HepG2 (cell line): ENCODE data around the gene FANCM. TPM values are rescaled to one million over a fixed set of nuclear protein-coding genes. Genes with fewer than 3 reads are reported as not detected.

Experiments used
- BORCS8-MEF2B ChIP-seq: sonication (generic); formaldehyde crosslinking; IDR thresholded peaks from 2 replicates; pipeline ENCODE4 v1.8.0; 2022; ENCODE audit warnings: mild to moderate bottlenecking, missing genetic modification reagents
- EHMT2 ChIP-seq: fragments of 200-600 bp; sonication (generic); IDR thresholded peaks from 2 replicates; pipeline ENCODE4 v1.7.0; 2017; ENCODE audit warnings: antibody characterized with exemption, low read depth, low read length, borderline replicate concordance
- FOXM1 ChIP-seq: sonication (generic); formaldehyde crosslinking; IDR thresholded peaks from 2 replicates; pipeline ENCODE4 v1.5.0; 2020; ENCODE audit warnings: missing genetic modification reagents
- IRX3 ChIP-seq: sonication (generic); formaldehyde crosslinking; IDR thresholded peaks from 2 replicates; pipeline ENCODE4 v1.8.1; 2023; ENCODE audit warnings: mild to moderate bottlenecking, low read depth, missing genetic modification reagents, borderline replicate concordance
- MAF1 ChIP-seq: sonication (generic); formaldehyde crosslinking; IDR thresholded peaks from 2 replicates; pipeline ENCODE4 v1.5.0; 2020; ENCODE audit warnings: missing genetic modification reagents, borderline replicate concordance
- MAX ChIP-seq: IDR thresholded peaks from 2 replicates; pipeline ENCODE4 v1.6.1; 2012; ENCODE audit warnings: inconsistent platforms
- MTF1 ChIP-seq: sonication (generic); formaldehyde crosslinking; IDR thresholded peaks from 2 replicates; pipeline ENCODE4 v1.5.0; 2020; ENCODE audit warnings: missing genetic modification reagents
- PHB2 ChIP-seq: fragments of 450-650 bp; IDR thresholded peaks from 2 replicates; pipeline ENCODE4 v1.6.1; 2018; ENCODE audit not compliant: partially characterized antibody
- SMARCC2 ChIP-seq: fragments of 450-650 bp; IDR thresholded peaks from 2 replicates; pipeline ENCODE4 v1.6.1; 2017; ENCODE audit warnings: antibody characterized with exemption, mild to moderate bottlenecking
- SNRNP70 ChIP-seq: fragments of 200-400 bp; formaldehyde crosslinking; IDR thresholded peaks from 2 replicates; pipeline ENCODE4 v1.6.1; 2017; ENCODE audit warnings: mild to moderate bottlenecking, low read depth, low read length, moderate library complexity
- SPEN ChIP-seq: sonication (generic); formaldehyde crosslinking; IDR thresholded peaks from 2 replicates; pipeline ENCODE4 v1.5.1; 2020; ENCODE audit warnings: low read depth, mild to moderate bottlenecking, missing genetic modification reagents
- TFDP2 ChIP-seq: sonication (generic); formaldehyde crosslinking; IDR thresholded peaks from 2 replicates; pipeline ENCODE4 v1.4.0; 2020; ENCODE audit warnings: missing genetic modification reagents
- TRIM22 ChIP-seq: fragments of 450-650 bp; IDR thresholded peaks from 2 replicates; pipeline ENCODE4 v1.6.1; 2017
- ZBTB37 ChIP-seq: sonication (generic); formaldehyde crosslinking; IDR thresholded peaks from 2 replicates; pipeline ENCODE4 v1.4.0; 2020; ENCODE audit warnings: mild to moderate bottlenecking, missing genetic modification reagents
- ZNF670 ChIP-seq: sonication (generic); formaldehyde crosslinking; IDR thresholded peaks from 2 replicates; pipeline ENCODE4 v1.8.0; 2022; ENCODE audit warnings: mild to moderate bottlenecking, missing genetic modification reagents, borderline replicate concordance
- ZNF747 ChIP-seq: sonication (generic); formaldehyde crosslinking; IDR thresholded peaks from 2 replicates; pipeline ENCODE4 v1.8.1; 2023; ENCODE audit warnings: missing genetic modification reagents, mild to moderate bottlenecking, borderline replicate concordance
- polyA plus RNA-seq, 8 experiments: library from polyadenylated mRNA; depleted of rRNA in 3 of 8; stranded (reverse) in 7 of 8; unstranded in 1 of 8; fragments of >200 nt; fragmentation: Illumina TruSeq in 4 of 8; extraction: Trizol in 4 of 8; gene quantifications; 2 replicates each; pipeline versions ENCODE4 v1.2.1 to v1.2.3, GENCODE V29; 2011 to 2016; ENCODE audit warnings: low read depth in 4 of 8, missing spikeins in 1 of 8, mixed read lengths in 1 of 8; ENCODE audit not compliant: insufficient read depth in 1 of 8
- total RNA-seq, 5 experiments: library from RNA; depleted of rRNA; stranded (reverse); fragments of >200 nt; fragmentation: Illumina TruSeq; extraction: Trizol; gene quantifications; 2 replicates each; pipeline ENCODE4 v1.2.3, GENCODE V29; 2016; ENCODE audit warnings: low read depth in 1 of 5
- TF ChIP-seq, protein P1 (sequence below): sonication (generic); formaldehyde crosslinking; conservative IDR thresholded peaks from 2 replicates; pipeline ENCODE4 v1.4.0; 2020; ENCODE audit warnings: mild to moderate bottlenecking, missing genetic modification reagents, moderate library complexity
- TF ChIP-seq, protein P2 (sequence below): sonication (generic); formaldehyde crosslinking; IDR thresholded peaks from 2 replicates; pipeline ENCODE4 v1.9.0; 2021; ENCODE audit warnings: missing genetic modification reagents, mild to moderate bottlenecking, borderline replicate concordance
- TF ChIP-seq, protein P3 (sequence below): sonication (generic); formaldehyde crosslinking; IDR thresholded peaks from 2 replicates; pipeline ENCODE4 v1.5.1; 2020; ENCODE audit warnings: missing genetic modification reagents, mild to moderate bottlenecking, borderline replicate concordance

The FANCM gene
- total and polyA plus RNA-seq, 2 of the 13 experiments (the other 11 are each of a cell fraction or from before 2014, with no cell fraction given) = 2.6 to 10.4 TPM

GRCh38 chr14:45134051-45134958, 1.4 kb upstream of the FANCM start, which contains the start of gene FKBP3 (continued):
- TF ChIP-seq, protein P1, sequence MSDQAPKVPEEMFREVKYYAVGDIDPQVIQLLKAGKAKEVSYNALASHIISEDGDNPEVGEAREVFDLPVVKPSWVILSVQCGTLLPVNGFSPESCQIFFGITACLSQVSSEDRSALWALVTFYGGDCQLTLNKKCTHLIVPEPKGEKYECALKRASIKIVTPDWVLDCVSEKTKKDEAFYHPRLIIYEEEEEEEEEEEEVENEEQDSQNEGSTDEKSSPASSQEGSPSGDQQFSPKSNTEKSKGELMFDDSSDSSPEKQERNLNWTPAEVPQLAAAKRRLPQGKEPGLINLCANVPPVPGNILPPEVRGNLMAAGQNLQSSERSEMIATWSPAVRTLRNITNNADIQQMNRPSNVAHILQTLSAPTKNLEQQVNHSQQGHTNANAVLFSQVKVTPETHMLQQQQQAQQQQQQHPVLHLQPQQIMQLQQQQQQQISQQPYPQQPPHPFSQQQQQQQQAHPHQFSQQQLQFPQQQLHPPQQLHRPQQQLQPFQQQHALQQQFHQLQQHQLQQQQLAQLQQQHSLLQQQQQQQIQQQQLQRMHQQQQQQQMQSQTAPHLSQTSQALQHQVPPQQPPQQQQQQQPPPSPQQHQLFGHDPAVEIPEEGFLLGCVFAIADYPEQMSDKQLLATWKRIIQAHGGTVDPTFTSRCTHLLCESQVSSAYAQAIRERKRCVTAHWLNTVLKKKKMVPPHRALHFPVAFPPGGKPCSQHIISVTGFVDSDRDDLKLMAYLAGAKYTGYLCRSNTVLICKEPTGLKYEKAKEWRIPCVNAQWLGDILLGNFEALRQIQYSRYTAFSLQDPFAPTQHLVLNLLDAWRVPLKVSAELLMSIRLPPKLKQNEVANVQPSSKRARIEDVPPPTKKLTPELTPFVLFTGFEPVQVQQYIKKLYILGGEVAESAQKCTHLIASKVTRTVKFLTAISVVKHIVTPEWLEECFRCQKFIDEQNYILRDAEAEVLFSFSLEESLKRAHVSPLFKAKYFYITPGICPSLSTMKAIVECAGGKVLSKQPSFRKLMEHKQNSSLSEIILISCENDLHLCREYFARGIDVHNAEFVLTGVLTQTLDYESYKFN (CRISPR knock-in tag) = peak; percentile 48
- TF ChIP-seq SNRNP70 (no peak), TRIM22 (no peak), PHB2 (no peak), SPEN (CRISPR knock-in tag) (peak; percentile 78; the same call in 1 of the 2 replicates), MAX (peak; percentile 71; the same call in 1 of the 2 replicates), SMARCC2 (no peak), MTF1 (CRISPR knock-in tag) (no peak), ZNF747 (CRISPR knock-in tag) (no peak), EHMT2 (no peak), MAF1 (CRISPR knock-in tag) (0 out of 2 replicates have a peak, but pooled peaks have one; percentile 63), ZBTB37 (no peak), FOXM1 (CRISPR knock-in tag) (no peak), TFDP2 (CRISPR knock-in tag) (no peak), ZNF670 (no peak), BORCS8-MEF2B (peak; percentile 78), IRX3 (CRISPR knock-in tag) (no peak)
- TF ChIP-seq, protein P2, sequence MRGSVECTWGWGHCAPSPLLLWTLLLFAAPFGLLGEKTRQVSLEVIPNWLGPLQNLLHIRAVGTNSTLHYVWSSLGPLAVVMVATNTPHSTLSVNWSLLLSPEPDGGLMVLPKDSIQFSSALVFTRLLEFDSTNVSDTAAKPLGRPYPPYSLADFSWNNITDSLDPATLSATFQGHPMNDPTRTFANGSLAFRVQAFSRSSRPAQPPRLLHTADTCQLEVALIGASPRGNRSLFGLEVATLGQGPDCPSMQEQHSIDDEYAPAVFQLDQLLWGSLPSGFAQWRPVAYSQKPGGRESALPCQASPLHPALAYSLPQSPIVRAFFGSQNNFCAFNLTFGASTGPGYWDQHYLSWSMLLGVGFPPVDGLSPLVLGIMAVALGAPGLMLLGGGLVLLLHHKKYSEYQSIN (CRISPR knock-in tag) = no peak
- TF ChIP-seq, protein P3, sequence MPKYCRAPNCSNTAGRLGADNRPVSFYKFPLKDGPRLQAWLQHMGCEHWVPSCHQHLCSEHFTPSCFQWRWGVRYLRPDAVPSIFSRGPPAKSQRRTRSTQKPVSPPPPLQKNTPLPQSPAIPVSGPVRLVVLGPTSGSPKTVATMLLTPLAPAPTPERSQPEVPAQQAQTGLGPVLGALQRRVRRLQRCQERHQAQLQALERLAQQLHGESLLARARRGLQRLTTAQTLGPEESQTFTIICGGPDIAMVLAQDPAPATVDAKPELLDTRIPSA (CRISPR knock-in tag) = no peak
